Neural crest cell (in vitro differentiated cells): ENCODE data around the gene CLEC12A. TPM values are rescaled to one million over a fixed set of nuclear protein-coding genes. Genes with fewer than 3 reads are reported as not detected.
"Not testable (repeated sequence)": the region's sequence is repeated elsewhere in the genome, so short reads cannot be mapped to it uniquely, and the experiment has no call there.

Experiments used
- DNase-seq: peaks from one replicate; pipeline ENCODE4 v3.0.0; 2021; ENCODE audit warnings: low read depth, mixed read lengths, low spot score
- H3K27ac Mint-ChIP-seq: one replicate; pipeline ENCODE4 v1.8.0; 2021; ENCODE audit warnings: mild to moderate bottlenecking, mixed read lengths; ENCODE audit not compliant: unreplicated experiment
- H3K27me3 Mint-ChIP-seq: 2 replicates; pipeline ENCODE4 v1.8.0; 2021; ENCODE audit warnings: low read depth, mild to moderate bottlenecking, mixed read lengths
- H3K36me3 Mint-ChIP-seq: 2 replicates; pipeline ENCODE4 v1.8.0; 2021; ENCODE audit warnings: low read depth, mild to moderate bottlenecking, mixed read lengths
- H3K4me1 Mint-ChIP-seq: 2 replicates; pipeline ENCODE4 v1.8.0; 2021; ENCODE audit warnings: mixed read lengths
- H3K4me3 Mint-ChIP-seq: one replicate; pipeline ENCODE4 v1.8.0; 2021; ENCODE audit warnings: mild to moderate bottlenecking, mixed read lengths
- H3K9me3 Mint-ChIP-seq: 2 replicates; pipeline ENCODE4 v1.8.0; 2021; ENCODE audit warnings: mixed read lengths
- CTCF ChIP-seq: fragments of 200-600 bp; sonication (generic); conservative IDR thresholded peaks from 2 replicates; pipeline ENCODE4 v1.5.0; 2021; ENCODE audit warnings: antibody characterized with exemption, mild to moderate bottlenecking
- total RNA-seq: library from RNA; stranded (reverse); gene quantifications from 2 replicates; pipeline ENCODE4 v1.2.1, GENCODE V29; 2021

Gene CLEC12A
- total RNA-seq, 1 donor from 2014 or later: not detected

- TF ChIP-seq CTCF: no peak
- no peaks in the 10 kb centered on the region for H3K9me3 Mint-ChIP-seq
- H3K36me3 Mint-ChIP-seq: no peaks in the 10 kb centered on the region
- no peak overlapping the region for H3K4me3 Mint-ChIP-seq
- peaks cover 15% of the 10 kb centered on the region for H3K4me1 Mint-ChIP-seq
- no peaks in the 10 kb centered on the region for H3K27me3 Mint-ChIP-seq
- H3K27ac Mint-ChIP-seq: no peak overlapping the region
- DNase-seq: no peak
Measured at GRCh38 chr12:10015450-10015849, 44.2 kb downstream of the CLEC12A start.

- Mint-ChIP-seq H3K27ac (no peak overlapping the region), H3K4me1 (peaks cover 15% of the 10 kb centered on the region), H3K4me3 (no peak overlapping the region), H3K9me3 (no peaks in the 10 kb centered on the region), H3K36me3 (no peaks in the 10 kb centered on the region), H3K27me3 (no peaks in the 10 kb centered on the region)
- TF ChIP-seq CTCF: no peak
- no peak for DNase-seq
Measured at GRCh38 chr12:10016881-10017280, 45.7 kb downstream of the CLEC12A start.

- no peaks in the 10 kb centered on the region for H3K9me3 Mint-ChIP-seq
- no peak for TF ChIP-seq CTCF
- H3K27me3 Mint-ChIP-seq: no peaks in the 10 kb centered on the region
- peaks cover 9% of the 10 kb centered on the region for H3K4me1 Mint-ChIP-seq
- DNase-seq: no peak
- H3K4me3 Mint-ChIP-seq: no peak overlapping the region
- H3K36me3 Mint-ChIP-seq: no peaks in the 10 kb centered on the region
- no peak overlapping the region for H3K27ac Mint-ChIP-seq
Measured at GRCh38 chr12:10018386-10018785, 47.2 kb downstream of the CLEC12A start.

GRCh38 chr12:10021342-10021741, 50.1 kb downstream of the CLEC12A start:
- no peaks in the 10 kb centered on the region for H3K36me3 Mint-ChIP-seq
- peaks cover 9% of the 10 kb centered on the region for H3K4me1 Mint-ChIP-seq
- H3K4me3 Mint-ChIP-seq: no peak overlapping the region
- H3K27ac Mint-ChIP-seq: no peak overlapping the region
- no peak for TF ChIP-seq CTCF
- no peaks in the 10 kb centered on the region for H3K27me3 Mint-ChIP-seq
- no peak for DNase-seq
- peaks cover 3% of the 10 kb centered on the region for H3K9me3 Mint-ChIP-seq

- no peaks in the 10 kb centered on the region for H3K27me3 Mint-ChIP-seq
- no peak overlapping the region for H3K4me3 Mint-ChIP-seq
- no peak for DNase-seq
- peaks cover 3% of the 10 kb centered on the region for H3K9me3 Mint-ChIP-seq
- no peaks in the 10 kb centered on the region for H3K36me3 Mint-ChIP-seq
- no peak for TF ChIP-seq CTCF
- H3K27ac Mint-ChIP-seq: no peak overlapping the region
- no peaks in the 10 kb centered on the region for H3K4me1 Mint-ChIP-seq
Measured at GRCh38 chr12:10025236-10025635, 54.0 kb downstream of the CLEC12A start.

- H3K27me3 Mint-ChIP-seq, H3K4me1 Mint-ChIP-seq: not testable (repeated sequence)
Measured at GRCh38 chr12:10026666-10027065, 55.5 kb downstream of the CLEC12A start.

More at GRCh38 chr12:10026666-10027065, 55.5 kb downstream of the CLEC12A start:
- not testable (repeated sequence) for DNase-seq, H3K9me3 Mint-ChIP-seq, H3K4me3 Mint-ChIP-seq, H3K27ac Mint-ChIP-seq, H3K36me3 Mint-ChIP-seq
